Activated CD4-positive, alpha-beta T cell treated with anti-CD3 and anti-CD28 coated beads, Interleukin-2, amount 10 ng/mL, durations not matched to agents 24 days and 14 days (primary cell): ENCODE results near the gene IL16. TPM values are rescaled to one million over a fixed set of nuclear protein-coding genes. Genes with fewer than 3 reads are reported as not detected.

Experiments used
- DNase-seq: peaks from one replicate; pipeline ENCODE4 v3.0.0; 2022
- H3K27ac Mint-ChIP-seq: one replicate; pipeline ENCODE4 v1.8.0; 2022; ENCODE audit warnings: mild to moderate bottlenecking, mixed read lengths
- H3K27me3 Mint-ChIP-seq: one replicate; pipeline ENCODE4 v1.8.0; 2022; ENCODE audit warnings: mixed read lengths
- H3K36me3 Mint-ChIP-seq: one replicate; pipeline ENCODE4 v1.8.0; 2022; ENCODE audit warnings: low read depth, mild to moderate bottlenecking, mixed read lengths
- H3K4me1 Mint-ChIP-seq: one replicate; pipeline ENCODE4 v1.8.0; 2021; ENCODE audit warnings: mixed read lengths
- H3K4me3 Mint-ChIP-seq: one replicate; pipeline ENCODE4 v1.8.0; 2022; ENCODE audit warnings: mild to moderate bottlenecking, moderate library complexity, mixed read lengths
- H3K9me3 Mint-ChIP-seq: one replicate; pipeline ENCODE4 v1.8.0; 2021; ENCODE audit warnings: mixed read lengths
- intact Hi-C: fragments of 100-400 bp; cut with micrococcal nuclease; formaldehyde crosslinking; loops from one replicate; pipeline ENCODE4 v1.15.1; 2023
- total RNA-seq: library from RNA; stranded (reverse); gene quantifications from 2 replicates; pipeline ENCODE4 v1.2.3, GENCODE V29; 2022

The IL16 gene
- total RNA-seq, 1 donor from 2014 or later: 93.2 TPM

DNA sequence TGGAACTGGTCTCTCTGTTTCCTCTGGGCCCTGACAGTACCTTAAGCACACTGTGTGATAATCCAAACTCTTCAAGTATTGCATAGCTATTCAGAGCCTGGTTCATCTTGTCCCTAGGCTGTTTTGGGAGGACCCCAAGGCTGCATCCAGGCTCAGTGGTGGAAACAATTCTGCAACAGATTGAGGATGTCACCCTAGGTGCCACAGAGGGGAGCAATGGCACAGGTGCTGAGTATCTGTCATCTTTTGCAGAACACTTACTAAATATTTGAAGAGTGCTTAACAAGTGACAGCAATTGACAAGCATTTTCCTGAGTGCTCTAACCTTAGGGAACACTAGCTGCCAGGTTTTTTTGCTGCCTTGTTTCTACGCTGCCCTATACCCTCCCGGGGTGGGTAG, 99.5 kb downstream of the IL16 start:
- H3K4me3 Mint-ChIP-seq: peak overlapping the region; percentile 94
- DNase-seq: no peak
- no peaks in the 10 kb centered on the region for H3K9me3 Mint-ChIP-seq
- H3K27ac Mint-ChIP-seq: peak overlapping the region; percentile 95
- peaks cover 75% of the 10 kb centered on the region for H3K4me1 Mint-ChIP-seq
- H3K27me3 Mint-ChIP-seq: no peaks in the 10 kb centered on the region
- intact Hi-C loops: loop anchor here (1.0 to 10.0 kb wide), 5 partner anchors 8 to 491 kb away; partner anchors contain the start of gene STARD5
- peaks cover 47% of the 10 kb centered on the region for H3K36me3 Mint-ChIP-seq

DNA sequence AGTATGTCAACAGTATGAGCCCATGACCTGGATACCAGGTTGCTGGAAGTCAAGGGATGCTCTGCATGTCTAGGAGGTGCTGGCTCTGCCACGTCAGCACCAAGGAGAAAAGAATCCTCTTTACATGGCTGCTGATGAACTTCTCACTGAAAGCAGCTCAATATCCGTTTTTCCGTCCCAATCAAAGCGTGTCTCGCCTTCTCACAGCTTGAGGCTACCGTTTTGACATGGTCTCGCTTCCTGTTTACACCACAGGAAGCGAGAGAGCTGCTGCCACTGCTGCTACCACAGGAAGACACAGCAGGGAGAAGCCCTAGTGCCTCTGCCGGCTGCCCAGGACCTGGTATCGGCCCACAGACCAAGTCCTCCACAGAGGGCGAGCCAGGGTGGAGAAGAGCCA, 100.0 kb downstream of the IL16 start:
- peak overlapping the region; percentile 94 for H3K4me3 Mint-ChIP-seq
- DNase-seq: peak; percentile 94
- H3K27me3 Mint-ChIP-seq: no peaks in the 10 kb centered on the region
- H3K27ac Mint-ChIP-seq: peak overlapping the region; percentile 95
- H3K36me3 Mint-ChIP-seq: peaks cover 51% of the 10 kb centered on the region
- intact Hi-C loops: loop anchor here (1.0 to 10.0 kb wide), 5 partner anchors 8 to 492 kb away; partner anchors contain the start of gene STARD5
- no peaks in the 10 kb centered on the region for H3K9me3 Mint-ChIP-seq
- H3K4me1 Mint-ChIP-seq: peaks cover 75% of the 10 kb centered on the region

DNA sequence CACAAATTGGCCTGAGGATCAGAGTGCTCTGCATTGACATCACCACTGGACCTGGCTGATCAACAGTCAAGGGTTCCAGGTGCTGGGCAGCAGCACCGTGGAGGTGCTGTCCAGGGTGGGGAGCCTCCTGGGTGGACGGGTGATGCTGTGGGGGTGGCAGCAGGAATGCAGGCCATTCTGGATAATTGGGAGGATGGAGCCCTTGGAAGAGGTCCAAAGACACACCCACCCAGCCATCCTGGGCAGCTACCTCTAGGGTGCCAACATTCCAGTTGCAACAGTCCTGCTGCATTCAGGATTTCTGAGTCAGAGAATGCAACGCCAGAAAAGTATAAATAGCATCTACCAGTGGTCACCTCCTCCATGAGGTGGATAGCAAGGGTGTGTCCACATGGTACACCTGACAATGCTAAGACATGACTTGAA, 100.5 kb downstream of the IL16 start:
- Mint-ChIP-seq H3K27ac (peak overlapping the region; percentile 95), H3K4me1 (peaks cover 75% of the 10 kb centered on the region)
- intact Hi-C loops: loop anchor here (2.0 to 10.0 kb wide), 2 partner anchors 274 to 492 kb away; no protein-coding TSS in a partner anchor

DNA sequence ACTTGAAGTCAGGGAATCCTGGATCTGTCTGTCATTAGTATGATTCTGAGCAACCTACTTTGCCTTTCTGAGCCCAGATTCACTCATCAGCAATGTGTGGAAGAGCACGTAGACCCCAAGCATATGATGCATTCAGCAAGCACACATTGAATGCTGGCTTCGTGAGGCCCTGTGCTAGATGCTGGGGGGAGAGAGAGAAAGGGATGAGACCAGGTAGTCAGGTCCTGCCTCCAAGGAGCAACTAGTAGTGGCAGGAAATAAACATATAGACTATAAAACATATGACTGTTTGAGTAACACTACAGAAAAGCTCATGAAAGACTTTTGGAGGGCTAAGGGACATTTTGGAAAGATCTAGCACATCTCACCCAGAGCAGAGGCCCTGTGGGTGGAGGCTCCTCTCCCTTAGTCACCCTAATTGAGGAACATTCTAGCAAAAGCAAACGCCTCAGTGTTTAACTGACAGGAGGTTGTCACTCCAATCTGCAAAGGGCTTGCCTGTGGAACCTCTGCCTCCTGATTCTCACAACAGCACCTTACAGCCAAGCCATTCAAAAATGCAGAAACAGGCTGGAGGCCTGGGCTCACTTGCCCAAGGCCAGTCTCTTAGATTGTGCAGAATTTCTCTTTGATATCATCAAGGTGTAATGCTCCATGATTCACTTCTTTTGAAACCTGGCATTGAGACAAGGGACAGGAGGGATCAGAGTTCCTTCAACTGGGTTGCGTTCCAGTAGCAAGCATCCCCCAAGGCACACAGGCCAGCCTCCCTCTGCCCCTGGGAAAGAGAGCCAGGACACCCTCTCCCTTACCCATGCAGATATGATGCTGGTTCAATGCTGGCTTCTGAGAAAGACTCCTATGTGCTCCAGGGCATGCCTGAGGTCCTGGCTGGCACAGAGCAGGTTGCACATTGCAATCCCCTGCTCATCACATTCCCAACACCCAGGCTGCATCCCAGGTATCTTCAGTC, 101.2 kb downstream of the IL16 start:
- DNase-seq: peak; percentile 71
- Mint-ChIP-seq H3K4me1 (peaks cover 75% of the 10 kb centered on the region), H3K27me3 (no peaks in the 10 kb centered on the region), H3K4me3 (peak overlapping the region; percentile 94), H3K27ac (peak overlapping the region; percentile 95), H3K36me3 (peaks cover 64% of the 10 kb centered on the region), H3K9me3 (no peaks in the 10 kb centered on the region)
- intact Hi-C loops: loop anchor here (2.0 to 10.0 kb wide), 2 partner anchors 275 to 493 kb away; no protein-coding TSS in a partner anchor

More for the DNA sequence above, 100.5 kb downstream of the IL16 start:
- H3K4me3 Mint-ChIP-seq: peak overlapping the region; percentile 94
- no peak for DNase-seq
- no peaks in the 10 kb centered on the region for H3K27me3 Mint-ChIP-seq
- peaks cover 56% of the 10 kb centered on the region for H3K36me3 Mint-ChIP-seq
- H3K9me3 Mint-ChIP-seq: no peaks in the 10 kb centered on the region

DNA sequence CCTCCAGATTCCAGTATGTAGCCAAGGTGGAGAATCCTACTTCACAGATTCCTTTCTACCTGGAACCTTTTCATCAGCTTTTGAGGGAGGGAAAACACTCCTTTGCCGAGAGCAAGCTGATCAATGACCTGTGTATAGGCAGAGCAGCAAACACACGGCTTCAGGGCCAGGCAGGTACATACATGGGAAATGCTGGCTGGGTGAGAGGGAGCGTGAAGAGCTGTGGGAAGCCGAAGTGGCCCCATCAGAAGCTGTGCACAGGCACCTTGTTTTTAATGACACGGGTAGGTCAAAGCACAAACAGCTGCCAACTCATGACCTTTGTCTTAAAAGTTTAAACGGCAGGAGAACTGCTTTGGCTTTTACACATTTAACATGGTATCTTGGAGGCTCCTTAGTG, 101.9 kb downstream of the IL16 start:
- H3K4me1 Mint-ChIP-seq: peaks cover 81% of the 10 kb centered on the region
- H3K27ac Mint-ChIP-seq: peak overlapping the region; percentile 95
- intact Hi-C loops: loop anchor here (10.0 kb wide), 1 partner anchor 494 kb away; no protein-coding TSS in a partner anchor
- H3K4me3 Mint-ChIP-seq: peak overlapping the region; percentile 94
- DNase-seq: peak; percentile 69
- H3K9me3 Mint-ChIP-seq: no peaks in the 10 kb centered on the region
- peaks cover 71% of the 10 kb centered on the region for H3K36me3 Mint-ChIP-seq
- H3K27me3 Mint-ChIP-seq: no peaks in the 10 kb centered on the region

DNA sequence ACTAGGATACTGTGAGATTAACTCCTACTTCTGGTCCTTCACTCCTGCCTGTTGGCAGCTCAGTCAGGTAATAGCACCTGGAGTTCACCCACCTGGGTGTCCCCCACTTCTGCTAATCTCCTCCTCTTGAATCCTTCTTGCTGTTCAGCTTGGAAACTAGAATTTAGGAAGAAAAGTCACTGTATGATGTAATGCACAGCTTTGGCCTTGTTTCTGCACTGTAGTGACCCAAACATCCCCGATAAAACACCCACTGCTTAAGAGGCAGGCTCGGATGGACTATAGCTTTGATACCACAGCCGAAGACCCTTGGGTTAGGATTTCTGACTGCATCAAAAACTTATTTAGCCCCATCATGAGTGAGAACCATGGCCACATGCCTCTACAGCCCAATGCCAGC, 102.5 kb downstream of the IL16 start:
- Mint-ChIP-seq H3K4me3 (peak overlapping the region; percentile 94), H3K27ac (peak overlapping the region; percentile 95), H3K9me3 (no peaks in the 10 kb centered on the region), H3K4me1 (peaks cover 81% of the 10 kb centered on the region), H3K36me3 (peaks cover 76% of the 10 kb centered on the region), H3K27me3 (no peaks in the 10 kb centered on the region)
- DNase-seq: no peak
- intact Hi-C loops: loop anchor here (10.0 kb wide), 1 partner anchor 494 kb away; no protein-coding TSS in a partner anchor

DNA sequence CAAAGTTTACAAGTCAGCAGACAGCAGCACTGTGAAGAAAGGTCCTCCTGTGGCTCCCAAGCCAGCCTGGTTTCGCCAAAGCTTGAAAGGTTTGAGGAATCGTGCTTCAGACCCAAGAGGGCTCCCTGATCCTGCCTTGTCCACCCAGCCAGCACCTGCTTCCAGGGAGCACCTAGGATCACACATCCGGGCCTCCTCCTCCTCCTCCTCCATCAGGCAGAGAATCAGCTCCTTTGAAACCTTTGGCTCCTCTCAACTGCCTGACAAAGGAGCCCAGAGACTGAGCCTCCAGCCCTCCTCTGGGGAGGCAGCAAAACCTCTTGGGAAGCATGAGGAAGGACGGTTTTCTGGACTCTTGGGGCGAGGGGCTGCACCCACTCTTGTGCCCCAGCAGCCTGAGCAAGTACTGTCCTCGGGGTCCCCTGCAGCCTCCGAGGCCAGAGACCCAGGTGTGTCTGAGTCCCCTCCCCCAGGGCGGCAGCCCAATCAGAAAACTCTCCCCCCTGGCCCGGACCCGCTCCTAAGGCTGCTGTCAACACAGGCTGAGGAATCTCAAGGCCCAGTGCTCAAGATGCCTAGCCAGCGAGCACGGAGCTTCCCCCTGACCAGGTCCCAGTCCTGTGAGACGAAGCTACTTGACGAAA, 103.1 kb downstream of the IL16 start:
- intact Hi-C loops: loop anchor here (10.0 kb wide), 1 partner anchor 495 kb away; no protein-coding TSS in a partner anchor
- no peaks in the 10 kb centered on the region for H3K9me3 Mint-ChIP-seq
- H3K27ac Mint-ChIP-seq: peak overlapping the region; percentile 95
- peaks cover 81% of the 10 kb centered on the region for H3K4me1 Mint-ChIP-seq
- H3K4me3 Mint-ChIP-seq: peak overlapping the region; percentile 94
- H3K27me3 Mint-ChIP-seq: no peaks in the 10 kb centered on the region
- DNase-seq: no peak
- peaks cover 82% of the 10 kb centered on the region for H3K36me3 Mint-ChIP-seq

DNA sequence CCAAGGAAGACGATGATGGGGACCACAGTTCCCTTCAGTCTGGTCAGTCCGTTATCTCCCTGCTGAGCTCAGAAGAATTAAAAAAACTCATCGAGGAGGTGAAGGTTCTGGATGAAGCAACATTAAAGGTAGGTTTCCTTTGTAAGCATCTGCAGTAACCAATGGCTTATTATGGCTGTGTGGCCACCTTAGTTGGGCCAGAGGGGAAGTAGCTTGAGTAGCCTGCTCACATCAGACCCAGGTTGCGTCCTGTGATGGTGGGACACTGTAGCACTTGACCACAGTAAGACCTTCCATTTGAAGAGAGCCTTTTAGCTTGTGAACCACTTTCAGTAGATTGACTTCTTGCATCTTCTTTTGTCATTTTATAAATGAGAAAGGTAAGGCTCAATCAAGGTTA, 104.7 kb downstream of the IL16 start:
- peak overlapping the region; percentile 89 for H3K27ac Mint-ChIP-seq
- H3K9me3 Mint-ChIP-seq: no peaks in the 10 kb centered on the region
- H3K36me3 Mint-ChIP-seq: peaks cover 93% of the 10 kb centered on the region
- H3K4me1 Mint-ChIP-seq: peaks cover 79% of the 10 kb centered on the region
- intact Hi-C loops: loop anchor here (1.0 kb wide), 1 partner anchor 26 kb away; no protein-coding TSS in a partner anchor
- H3K4me3 Mint-ChIP-seq: peak overlapping the region; percentile 94
- no peak for DNase-seq
- H3K27me3 Mint-ChIP-seq: no peaks in the 10 kb centered on the region

DNA sequence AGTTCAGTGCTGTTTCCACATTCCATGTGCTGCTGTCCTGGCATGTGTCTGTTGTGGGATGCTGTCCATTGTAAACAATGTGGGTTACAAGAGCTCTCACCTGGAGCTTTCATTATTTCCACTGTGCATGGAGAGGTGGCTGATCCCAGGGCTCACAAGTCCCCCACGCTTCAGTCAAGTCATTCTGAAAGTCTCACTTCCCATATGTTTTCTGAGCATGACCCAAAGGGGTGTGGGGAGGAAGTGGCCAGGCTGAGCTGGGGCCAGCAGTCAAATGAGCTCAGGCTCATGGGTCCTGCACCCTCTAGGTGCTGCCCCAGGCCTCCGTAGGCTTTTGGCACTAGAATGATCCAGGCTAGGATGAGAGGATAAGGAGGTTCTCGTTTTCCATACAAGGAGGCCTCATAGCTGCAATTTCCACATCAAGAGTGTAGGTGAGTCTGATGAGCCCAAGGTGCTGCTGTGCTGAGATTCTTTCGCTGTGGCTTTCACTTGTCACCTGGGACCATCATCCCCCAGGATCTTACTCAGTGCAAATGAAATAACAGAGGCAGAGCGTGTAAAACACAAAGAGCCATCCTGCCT, 105.2 kb downstream of the IL16 start:
- no peaks in the 10 kb centered on the region for H3K9me3 Mint-ChIP-seq
- H3K4me1 Mint-ChIP-seq: peaks cover 77% of the 10 kb centered on the region
- H3K27ac Mint-ChIP-seq: peak overlapping the region; percentile 89
- intact Hi-C loops: loop anchor here (1.0 kb wide), 1 partner anchor 27 kb away; no protein-coding TSS in a partner anchor
- H3K27me3 Mint-ChIP-seq: no peaks in the 10 kb centered on the region
- H3K4me3 Mint-ChIP-seq: peak overlapping the region; percentile 94
- H3K36me3 Mint-ChIP-seq: peaks cover 96% of the 10 kb centered on the region
- DNase-seq: peak; percentile 84

DNA sequence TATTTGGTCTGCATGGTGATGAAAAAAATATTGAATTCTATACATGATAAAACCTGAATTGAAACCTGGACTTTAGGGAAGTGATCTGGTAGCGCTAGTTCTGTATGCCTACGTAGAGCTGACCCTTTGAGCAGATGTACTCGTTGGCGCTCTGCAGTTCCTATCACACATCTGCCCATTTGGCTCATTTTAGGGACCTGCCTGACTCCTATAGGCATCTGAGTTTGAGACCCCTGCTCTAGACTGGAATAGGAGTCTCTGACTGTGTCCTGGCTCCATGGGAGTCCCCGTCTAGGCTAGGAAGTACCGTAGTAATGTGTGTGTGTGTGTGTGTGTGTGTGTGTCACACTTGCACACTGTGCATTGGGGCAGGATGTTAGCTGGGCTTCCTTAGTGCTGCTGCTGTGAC, 106.0 kb downstream of the IL16 start:
- Mint-ChIP-seq H3K4me3 (peak overlapping the region; percentile 94), H3K27me3 (no peaks in the 10 kb centered on the region), H3K36me3 (peaks cover 98% of the 10 kb centered on the region), H3K4me1 (peaks cover 80% of the 10 kb centered on the region), H3K9me3 (no peaks in the 10 kb centered on the region), H3K27ac (peak overlapping the region; percentile 89)
- DNase-seq: no peak
- intact Hi-C loops: no loop called here

DNA sequence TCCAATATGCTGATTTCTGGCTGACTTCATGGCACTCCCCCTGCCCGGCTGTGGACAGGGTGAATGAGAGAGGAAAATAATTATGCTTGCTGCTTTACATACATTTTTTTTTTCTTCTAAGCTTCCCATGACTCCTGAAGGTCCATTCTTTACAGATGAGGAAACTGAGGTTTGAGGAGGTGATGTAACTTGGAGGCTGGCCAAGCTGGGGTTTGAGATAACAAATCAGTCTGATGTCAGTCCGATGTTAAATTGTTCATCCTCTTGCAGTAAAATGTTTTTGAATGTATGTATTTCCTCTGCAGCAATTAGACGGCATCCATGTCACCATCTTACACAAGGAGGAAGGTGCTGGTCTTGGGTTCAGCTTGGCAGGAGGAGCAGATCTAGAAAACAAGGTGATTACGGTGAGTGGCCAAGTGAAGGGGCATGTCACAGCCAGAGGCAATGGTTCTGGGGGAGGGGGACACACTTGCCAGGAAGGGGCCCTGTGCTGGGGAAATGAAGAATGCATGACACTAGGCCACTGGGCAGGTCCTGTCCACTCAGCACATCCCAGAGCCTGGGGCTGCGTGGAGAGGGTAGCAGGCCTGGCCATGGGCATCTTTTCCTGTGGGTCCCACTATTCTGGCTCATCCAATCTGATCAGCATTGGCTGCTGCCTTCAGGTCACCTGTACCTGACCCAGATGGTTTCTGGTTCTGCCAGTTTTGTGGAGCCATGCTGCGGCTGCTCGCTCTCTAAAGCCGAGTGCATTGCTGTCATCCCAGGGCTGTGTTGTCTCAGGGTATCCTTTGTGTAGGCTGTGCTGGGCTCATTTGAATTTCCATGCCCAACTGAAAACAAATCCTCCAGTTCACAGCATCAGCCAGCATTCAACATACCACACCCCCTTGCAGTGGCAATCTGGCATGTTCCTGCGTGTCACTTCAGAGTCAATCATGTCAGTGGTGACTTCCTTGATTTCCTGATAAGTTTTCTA, 106.9 kb downstream of the IL16 start:
- H3K36me3 Mint-ChIP-seq: peaks cover 98% of the 10 kb centered on the region
- H3K27ac Mint-ChIP-seq: peak overlapping the region; percentile 89
- intact Hi-C loops: loop anchor here (1.0 to 2.0 kb wide), 2 partner anchors 7 to 17 kb away; no protein-coding TSS in a partner anchor
- no peaks in the 10 kb centered on the region for H3K9me3 Mint-ChIP-seq
- peak overlapping the region; percentile 94 for H3K4me3 Mint-ChIP-seq
- no peaks in the 10 kb centered on the region for H3K27me3 Mint-ChIP-seq
- DNase-seq: peak; percentile 69
- H3K4me1 Mint-ChIP-seq: peaks cover 74% of the 10 kb centered on the region

DNA sequence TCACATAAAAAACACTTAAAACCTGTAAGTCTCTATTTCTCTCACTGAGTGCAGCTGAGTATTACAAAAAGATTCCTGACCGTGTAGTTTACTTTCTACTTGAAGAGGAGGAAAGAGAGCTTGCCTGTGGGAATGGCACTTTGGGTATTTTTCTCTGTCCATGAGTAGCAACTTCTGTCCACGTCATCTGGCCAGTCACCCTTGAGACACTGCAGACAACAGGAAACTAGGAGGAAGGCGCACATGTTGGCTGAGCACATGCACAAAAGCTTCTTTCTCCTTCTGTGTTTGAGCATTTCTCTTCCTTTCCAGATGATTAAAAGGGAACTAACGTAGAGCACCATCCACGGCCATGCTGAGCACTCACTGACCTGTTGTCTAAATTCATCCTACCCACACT, 107.5 kb downstream of the IL16 start:
- intact Hi-C loops: loop anchor here (1.0 to 2.0 kb wide), 2 partner anchors 8 to 17 kb away; no protein-coding TSS in a partner anchor
- Mint-ChIP-seq H3K9me3 (no peaks in the 10 kb centered on the region), H3K27me3 (no peaks in the 10 kb centered on the region), H3K36me3 (peaks cover 97% of the 10 kb centered on the region), H3K4me1 (peaks cover 75% of the 10 kb centered on the region), H3K4me3 (peak overlapping the region; percentile 94), H3K27ac (peak overlapping the region; percentile 88)
- no peak for DNase-seq
